Neural cell (in vitro differentiated cells): ENCODE data around the gene ERCC3. TPM values are rescaled to one million over a fixed set of nuclear protein-coding genes. Genes with fewer than 3 reads are reported as not detected.

ENCODE experiments used
- H2AFZ ChIP-seq: fragments of 200-600, 300-800 bp; sonication (generic), shearing (Covaris generic); 2 replicates; pipeline ENCODE4 v1.6.0; 2014; ENCODE audit warnings: low read depth, mild to moderate bottlenecking, antibody characterized with exemption, low read length, moderate library complexity
- H3F3A ChIP-seq: fragments of 200-600 bp; shearing (Covaris generic); 2 replicates; pipeline ENCODE4 v1.6.1; 2016; ENCODE audit warnings: mild to moderate bottlenecking, moderate library complexity, mixed read lengths, antibody characterized with exemption, low read length; ENCODE audit not compliant: insufficient read depth, poor library complexity, severe bottlenecking
- H3K27ac ChIP-seq: fragments of 200-600, 300-800 bp; sonication (generic), shearing (Covaris generic); 2 replicates; pipeline ENCODE4 v1.5.1; 2014; ENCODE audit warnings: mild to moderate bottlenecking, low read length, moderate library complexity
- H3K27me3 ChIP-seq: fragments of 300-800, 200-600 bp; sonication (generic), shearing (Covaris generic); 2 replicates; pipeline ENCODE4 v1.6.0; 2014; ENCODE audit warnings: mild to moderate bottlenecking, low read depth, low read length, moderate library complexity; ENCODE audit not compliant: insufficient read depth
- H3K36me3 ChIP-seq: fragments of 300-800, 200-600 bp; sonication (generic), shearing (Covaris generic); 2 replicates; pipeline ENCODE4 v1.5.1; 2014; ENCODE audit warnings: mild to moderate bottlenecking, antibody characterized with exemption, low read length, moderate library complexity; ENCODE audit not compliant: insufficient read depth
- H3K4me2 ChIP-seq: fragments of 300-800, 200-600 bp; sonication (generic), shearing (Covaris generic); 2 replicates; pipeline ENCODE4 v1.6.0; 2014; ENCODE audit warnings: mild to moderate bottlenecking, low read length
- H3K4me3 ChIP-seq: fragments of 300-800, 200-600 bp; sonication (generic), shearing (Covaris generic); 2 replicates; pipeline ENCODE4 v1.5.1; 2014; ENCODE audit warnings: mild to moderate bottlenecking, low read length, moderate library complexity
- H3K79me2 ChIP-seq: fragments of 200-600 bp; shearing (Covaris generic); replicated peaks from 2 replicates; pipeline ENCODE4 v1.6.0; 2014; ENCODE audit warnings: mild to moderate bottlenecking, low read length, moderate library complexity; ENCODE audit not compliant: insufficient read depth
- H3K9ac ChIP-seq: fragments of 300-800, 200-600 bp; sonication (generic), shearing (Covaris generic); 2 replicates; pipeline ENCODE4 v1.6.1; 2016; ENCODE audit warnings: mild to moderate bottlenecking, low read length, mixed read lengths
- H3K9me2 ChIP-seq: fragments of 200-600 bp; shearing (Covaris generic); 2 replicates; pipeline ENCODE4 v1.6.1; 2016; ENCODE audit warnings: mild to moderate bottlenecking, low read length, mixed read lengths; ENCODE audit not compliant: insufficient read depth
- H3K9me3 ChIP-seq: fragments of 200-600, 300-800 bp; sonication (generic), shearing (Covaris generic); 2 replicates; pipeline ENCODE4 v1.6.1; 2016; ENCODE audit warnings: mild to moderate bottlenecking, mixed run types, low read length, moderate library complexity, mixed read lengths
- H4K20me1 ChIP-seq: fragments of 200-600 bp; shearing (Covaris generic); 2 replicates; pipeline ENCODE4 v1.6.1; 2016; ENCODE audit warnings: mild to moderate bottlenecking, mixed run types; ENCODE audit not compliant: insufficient read depth
- EP300 ChIP-seq: fragments of 450-650 bp; conservative IDR thresholded peaks from 2 replicates; pipeline ENCODE4 v1.6.1; 2014; ENCODE audit warnings: antibody characterized with exemption, mild to moderate bottlenecking, moderate library complexity; ENCODE audit not compliant: poor library complexity, severe bottlenecking
- EZH2 ChIP-seq: fragments of 200-600, 300-800 bp; shearing (Covaris generic), sonication (generic); IDR thresholded peaks from 2 replicates; pipeline ENCODE4 v1.6.1; 2014; ENCODE audit warnings: antibody characterized with exemption, low read length, borderline replicate concordance, mild to moderate bottlenecking; ENCODE audit not compliant: insufficient read depth, poor library complexity, severe bottlenecking
- MXI1 ChIP-seq: fragments of 450-650 bp; conservative IDR thresholded peaks from 2 replicates; pipeline ENCODE4 v1.6.1; 2014; ENCODE audit warnings: antibody characterized with exemption, mild to moderate bottlenecking; ENCODE audit not compliant: poor library complexity, severe bottlenecking
- POLR2AphosphoS5 ChIP-seq: IDR thresholded peaks from 2 replicates; pipeline ENCODE4 v1.6.1; 2012
- RAD21 ChIP-seq: fragments of 450-650 bp; conservative IDR thresholded peaks from 2 replicates; pipeline ENCODE4 v1.6.1; 2014; ENCODE audit warnings: antibody characterized with exemption, mild to moderate bottlenecking, moderate library complexity
- SMC3 ChIP-seq: fragments of 450-650 bp; conservative IDR thresholded peaks from 2 replicates; pipeline ENCODE4 v1.6.1; 2014; ENCODE audit warnings: antibody characterized with exemption, mild to moderate bottlenecking, moderate library complexity; ENCODE audit not compliant: poor library complexity
- TAF1 ChIP-seq: IDR thresholded peaks from 2 replicates; pipeline ENCODE4 v1.6.1; 2012; ENCODE audit warnings: low read depth
- polyA plus RNA-seq: library from polyadenylated mRNA; depleted of rRNA; stranded (reverse); fragments of >200 nt; gene quantifications from 2 replicates; pipeline ENCODE4 v1.2.3, GENCODE V29; 2014
- TF ChIP-seq, protein P1 (sequence below): IDR thresholded peaks from 2 replicates; pipeline ENCODE4 v1.6.1; 2012; ENCODE audit warnings: borderline replicate concordance
- TF ChIP-seq, protein P2 (sequence below): fragments of 450-650 bp; IDR thresholded peaks from 2 replicates; pipeline ENCODE4 v1.5.1; 2014; ENCODE audit warnings: antibody characterized with exemption, mild to moderate bottlenecking, moderate library complexity; ENCODE audit not compliant: poor library complexity, severe bottlenecking

The ERCC3 gene
- polyA plus RNA-seq, 1 donor from 2014 or later = 112 TPM

DNA sequence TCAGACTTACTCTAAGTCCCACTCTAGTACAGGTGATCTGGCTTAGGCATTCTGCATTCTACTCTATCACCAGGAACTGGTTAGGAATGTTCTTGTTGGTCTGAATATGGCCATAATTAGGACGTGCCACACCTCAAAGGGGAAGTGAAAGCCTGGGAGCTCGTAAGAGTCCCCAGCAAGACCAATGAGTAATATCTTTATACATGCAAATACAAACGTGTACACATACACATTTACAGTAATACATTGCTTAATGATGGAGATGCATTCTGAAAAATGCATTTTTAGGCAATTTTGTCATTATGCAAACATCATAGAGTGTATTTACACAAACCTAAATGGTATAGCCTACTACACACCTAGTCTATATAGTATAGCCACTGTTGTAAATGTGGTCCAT, 19.5 kb upstream of the ERCC3 start:
- peaks cover 6% of the 10 kb centered on the region for H3K36me3 ChIP-seq

DNA sequence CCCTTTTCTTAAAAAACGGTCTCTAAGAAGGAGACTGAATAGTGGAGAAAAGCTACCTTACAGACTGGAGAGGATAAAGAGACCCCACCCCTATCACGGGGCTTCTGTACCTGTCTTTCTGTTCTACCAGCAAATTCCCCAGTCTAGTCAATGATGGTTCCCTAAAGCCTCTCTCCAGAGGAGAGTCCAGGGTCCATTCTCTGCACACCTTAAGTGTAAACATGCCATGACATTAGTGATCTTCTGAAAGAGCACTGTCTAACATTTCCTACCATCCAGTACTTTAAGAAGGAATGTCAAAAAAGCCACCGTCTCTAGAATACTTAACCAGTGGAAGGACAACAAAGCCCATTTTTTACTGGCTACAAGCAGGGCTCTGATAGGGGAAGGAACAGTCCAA, 17.0 kb upstream of the ERCC3 start:
- no peaks in the 10 kb centered on the region for H3F3A ChIP-seq

More for the DNA sequence above, 19.5 kb upstream of the ERCC3 start:
- Histone ChIP-seq H3F3A (no peaks in the 10 kb centered on the region), H2AFZ (no peak overlapping the region), H4K20me1 (no peaks in the 10 kb centered on the region), H3K4me2 (no peak overlapping the region), H3K9ac (no peak overlapping the region), H3K79me2 (no peaks in the 10 kb centered on the region), H3K4me3 (no peak overlapping the region), H3K27me3 (no peaks in the 10 kb centered on the region), H3K9me3 (no peaks in the 10 kb centered on the region), H3K9me2 (no peaks in the 10 kb centered on the region), H3K27ac (no peak overlapping the region)
- TF ChIP-seq MXI1 (no peak), EP300 (no peak), POLR2AphosphoS5 (no peak), RAD21 (no peak), TAF1 (no peak), SMC3 (no peak), EZH2 (no peak)
- TF ChIP-seq, protein P1, sequence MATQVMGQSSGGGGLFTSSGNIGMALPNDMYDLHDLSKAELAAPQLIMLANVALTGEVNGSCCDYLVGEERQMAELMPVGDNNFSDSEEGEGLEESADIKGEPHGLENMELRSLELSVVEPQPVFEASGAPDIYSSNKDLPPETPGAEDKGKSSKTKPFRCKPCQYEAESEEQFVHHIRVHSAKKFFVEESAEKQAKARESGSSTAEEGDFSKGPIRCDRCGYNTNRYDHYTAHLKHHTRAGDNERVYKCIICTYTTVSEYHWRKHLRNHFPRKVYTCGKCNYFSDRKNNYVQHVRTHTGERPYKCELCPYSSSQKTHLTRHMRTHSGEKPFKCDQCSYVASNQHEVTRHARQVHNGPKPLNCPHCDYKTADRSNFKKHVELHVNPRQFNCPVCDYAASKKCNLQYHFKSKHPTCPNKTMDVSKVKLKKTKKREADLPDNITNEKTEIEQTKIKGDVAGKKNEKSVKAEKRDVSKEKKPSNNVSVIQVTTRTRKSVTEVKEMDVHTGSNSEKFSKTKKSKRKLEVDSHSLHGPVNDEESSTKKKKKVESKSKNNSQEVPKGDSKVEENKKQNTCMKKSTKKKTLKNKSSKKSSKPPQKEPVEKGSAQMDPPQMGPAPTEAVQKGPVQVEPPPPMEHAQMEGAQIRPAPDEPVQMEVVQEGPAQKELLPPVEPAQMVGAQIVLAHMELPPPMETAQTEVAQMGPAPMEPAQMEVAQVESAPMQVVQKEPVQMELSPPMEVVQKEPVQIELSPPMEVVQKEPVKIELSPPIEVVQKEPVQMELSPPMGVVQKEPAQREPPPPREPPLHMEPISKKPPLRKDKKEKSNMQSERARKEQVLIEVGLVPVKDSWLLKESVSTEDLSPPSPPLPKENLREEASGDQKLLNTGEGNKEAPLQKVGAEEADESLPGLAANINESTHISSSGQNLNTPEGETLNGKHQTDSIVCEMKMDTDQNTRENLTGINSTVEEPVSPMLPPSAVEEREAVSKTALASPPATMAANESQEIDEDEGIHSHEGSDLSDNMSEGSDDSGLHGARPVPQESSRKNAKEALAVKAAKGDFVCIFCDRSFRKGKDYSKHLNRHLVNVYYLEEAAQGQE = no peak

More for the DNA sequence above, 17.0 kb upstream of the ERCC3 start:
- Histone ChIP-seq H3K27me3 (no peaks in the 10 kb centered on the region), H2AFZ (no peak overlapping the region), H3K36me3 (peaks cover 6% of the 10 kb centered on the region), H3K79me2 (no peaks in the 10 kb centered on the region), H3K27ac (no peak overlapping the region), H3K9me3 (no peaks in the 10 kb centered on the region), H3K4me2 (no peak overlapping the region), H3K9ac (no peak overlapping the region), H3K9me2 (no peaks in the 10 kb centered on the region), H4K20me1 (no peaks in the 10 kb centered on the region), H3K4me3 (no peak overlapping the region)
- no peak for TF ChIP-seq RAD21
- TF ChIP-seq, protein P2, sequence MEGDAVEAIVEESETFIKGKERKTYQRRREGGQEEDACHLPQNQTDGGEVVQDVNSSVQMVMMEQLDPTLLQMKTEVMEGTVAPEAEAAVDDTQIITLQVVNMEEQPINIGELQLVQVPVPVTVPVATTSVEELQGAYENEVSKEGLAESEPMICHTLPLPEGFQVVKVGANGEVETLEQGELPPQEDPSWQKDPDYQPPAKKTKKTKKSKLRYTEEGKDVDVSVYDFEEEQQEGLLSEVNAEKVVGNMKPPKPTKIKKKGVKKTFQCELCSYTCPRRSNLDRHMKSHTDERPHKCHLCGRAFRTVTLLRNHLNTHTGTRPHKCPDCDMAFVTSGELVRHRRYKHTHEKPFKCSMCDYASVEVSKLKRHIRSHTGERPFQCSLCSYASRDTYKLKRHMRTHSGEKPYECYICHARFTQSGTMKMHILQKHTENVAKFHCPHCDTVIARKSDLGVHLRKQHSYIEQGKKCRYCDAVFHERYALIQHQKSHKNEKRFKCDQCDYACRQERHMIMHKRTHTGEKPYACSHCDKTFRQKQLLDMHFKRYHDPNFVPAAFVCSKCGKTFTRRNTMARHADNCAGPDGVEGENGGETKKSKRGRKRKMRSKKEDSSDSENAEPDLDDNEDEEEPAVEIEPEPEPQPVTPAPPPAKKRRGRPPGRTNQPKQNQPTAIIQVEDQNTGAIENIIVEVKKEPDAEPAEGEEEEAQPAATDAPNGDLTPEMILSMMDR = no peak
- TF ChIP-seq SMC3 = no peak
- TF ChIP-seq TAF1 = no peak
- no peak for TF ChIP-seq MXI1
- TF ChIP-seq POLR2AphosphoS5 = no peak
- TF ChIP-seq EZH2 = no peak
